Ovary (tissue), 10 donors: ENCODE results near the gene ZNF341. TPM values are rescaled to one million over a fixed set of nuclear protein-coding genes. Genes with fewer than 3 reads are reported as not detected.
A peak's percentile ranks its signal among the peaks of the same experiment; 100 is the strongest.

Source experiments
- DNase-seq, 5 donors: peaks; one replicate each; pipeline ENCODE4 v3.0.0-alpha.2; 2019 to 2020
- H3K27ac ChIP-seq, 2 donors: fragments of 200-600 bp; one replicate each; pipeline versions ENCODE4 v1.5.1 to v1.8.0; 2019 to 2022
- H3K27me3 ChIP-seq: fragments of 200-600 bp; one replicate; pipeline ENCODE4 v1.8.0; 2022
- H3K36me3 ChIP-seq: fragments of 200-600 bp; sonication (generic); one replicate; pipeline ENCODE4 v1.5.1; 2019
- H3K4me1 ChIP-seq: one replicate; pipeline ENCODE4 v1.8.1; 2013; ENCODE audit warnings: mild to moderate bottlenecking, moderate library complexity; ENCODE audit not compliant: insufficient read depth
- H3K4me3 ChIP-seq: fragments of 200-600 bp; sonication (generic); one replicate; pipeline ENCODE4 v1.5.1; 2017
- H3K9me3 ChIP-seq, 2 donors: fragments of 200-600 bp in 1 of 2; sonication (generic) in 1 of 2; one replicate each; pipeline versions ENCODE4 v1.5.1 to v1.8.1; 2013 to 2019; ENCODE audit warnings: mild to moderate bottlenecking in 1 of 2, moderate library complexity in 1 of 2
- CTCF ChIP-seq, 3 donors: fragments of 450-650 bp in 2 of 3; fragments of 200-600 bp in 1 of 3; IDR thresholded peaks; one replicate each; pipeline versions ENCODE4 v1.5.1 to v1.8.0; 2016 to 2022; ENCODE audit warnings: antibody characterized with exemption in 3 of 3, mild to moderate bottlenecking in 1 of 3
- EP300 ChIP-seq: sonication (generic); formaldehyde crosslinking; IDR thresholded peaks from one replicate; pipeline ENCODE4 v1.6.1; 2017; ENCODE audit warnings: antibody characterized with exemption
- POLR2A ChIP-seq: fragments of 450-650 bp; IDR thresholded peaks from one replicate; pipeline ENCODE4 v1.6.1; 2017; ENCODE audit warnings: antibody characterized with exemption, mild to moderate bottlenecking, moderate library complexity
- WGBS, 3 donors: extraction: QIAGEN DNeasy Blood & Tissue Kit in 1 of 3; methylation state at CpG; one replicate each; pipeline versions ENCODE4 v1.1.5 to v1.1.7; 2013 to 2017; 5-methylcytosine and 5-hydroxymethylcytosine counted together
- intact Hi-C, 4 donors: fragments of 100-400 bp; cut with DNase I; formaldehyde crosslinking; loops; one replicate each; pipeline versions ENCODE4 v1.11.0 to v1.15.1; 2022 to 2023
- long read RNA-seq, 3 donors: library from polyadenylated mRNA in 2 of 3; unstranded in 2 of 3; transcript quantifications; one replicate each; pipeline ENCODE4 v2.0.0 and lab custom pipeline, GENCODE V29; 2021 to 2026
- polyA plus RNA-seq, 2 donors: library from polyadenylated mRNA; stranded (reverse); fragments of 200-250 nt in 1 of 2; fragments of 350-450 nt in 1 of 2; fragmentation: Illumina TruSeq in 1 of 2; extraction: RNeasy Lipid Tissue Mini Kit (QIAGEN cat#74804) in 1 of 2; gene quantifications; one replicate each; pipeline ENCODE4 v1.2.3, GENCODE V29; 2013 to 2014
- total RNA-seq, 7 donors: library from RNA; depleted of rRNA in 2 of 7; stranded (reverse); fragments of >200 nt in 2 of 7; fragmentation: NEBNext Ultra II Directional in 3 of 7; extraction: Animal tissue kit (Norgen Biotek cat#: 25700) in 3 of 7; gene quantifications; one replicate each; pipeline versions ENCODE4 v1.1.0 to v1.2.4, GENCODE V29; 2016 to 2023
- donor health status: DM: no; HTN: no; CAD: no; lungs with moderate emphysema.
- donor health status: DM: no; HTN: no; CAD: no.
- donor health status: Bipolar disorder and iron deficiency.
- donor health status: DM: yes; HTN: yes; CAD: no.
- donor health status: DM: no; HTN: no; CAD: no.
- donor health status: DM: yes; HTN: yes; CAD: no.

ZNF341 gene
- total RNA-seq (1 to 10 TPM; 1.2 to 3.8 (median 1.6) TPM), polyA plus RNA-seq (1 to 10 TPM; 1.2 to 2.3 TPM)
- long read RNA-seq, donor 1, partial matches to known transcripts, result 2 of 3 reads
- long read RNA-seq, donor 1, other reads (novel, unspliced or antisense), result 1 of 3 reads
- long read RNA-seq, donor 2, result 0 reads
- long read RNA-seq, donor 3, partial matches to known transcripts, result 0 of 7 reads
- long read RNA-seq, donor 3, other reads (novel, unspliced or antisense), result 4 of 7 reads

- Histone ChIP-seq H3K4me3 (peak within 1 kb of the TSS; percentile 37), H3K27ac (peak within 1 kb of the TSS; percentile 51 to 95), H3K36me3 (no peaks in the 10 kb centered on the region), H3K27me3 (no peaks in the 10 kb centered on the region), H3K9me3 (no peaks in the 10 kb centered on the region), H3K4me1 (peaks cover 13% of the 10 kb centered on the region)
- 1 to 7% (median 2%) methylated on average over 13 to 57 of the region's 57 CpGs for WGBS, 3 donors
- peak; percentile 91 to 96 (median 93) for DNase-seq
- intact Hi-C loops, result loop anchor here in 3 of 4 donors (5.0 to 10.0 kb wide), 3 partner anchors 54 to 67 kb away; partner anchors contain the start of genes ACTL10 (in 2 of the 3) and C20orf144 (in 1 of the 3)
- TF ChIP-seq POLR2A (no peak), CTCF (IDR thresholded peaks at IDR 0.05) (peak; percentile 96 to 99 (median 96)), EP300 (no peak)
Observed at GRCh38 chr20:33731693-33732165, at the start of gene ZNF341. TSS of gene ZNF341 (plus strand) at chr20:33731996. CDS start at chr20:33732022, 26 bp downstream.

GRCh38 chr20:33684533-33685327 lies 47.1 kb upstream of the ZNF341 start:
- 35 to 48% (median 46%) methylated on average over 9 to 10 of the region's 10 CpGs for WGBS, 3 donors
- H3K4me3 ChIP-seq, result no peak overlapping the region
- no peak overlapping the region for H3K27ac ChIP-seq
- intact Hi-C loops, result no loop called here
- H3K27me3 ChIP-seq, result no peaks in the 10 kb centered on the region
- no peak for TF ChIP-seq CTCF (IDR thresholded peaks at IDR 0.05)
- peaks cover 27% of the 10 kb centered on the region for H3K4me1 ChIP-seq
- H3K36me3 ChIP-seq, result no peaks in the 10 kb centered on the region
- H3K9me3 ChIP-seq, result no peaks in the 10 kb centered on the region
- peak in 3 of 5 donors; percentile 40 to 60 (median 50) for DNase-seq

GRCh38 chr20:33685328-33686099 lies 46.3 kb upstream of the ZNF341 start:
- peaks cover 24% of the 10 kb centered on the region for H3K4me1 ChIP-seq
- intact Hi-C loops, result no loop called here
- no peaks in the 10 kb centered on the region for H3K27me3 ChIP-seq
- 2 to 5% (median 3%) methylated on average over 31 to 53 of the region's 53 CpGs for whole genome bisulfite sequencing, 3 donors
- peak overlapping the region; percentile 21 for H3K4me3 ChIP-seq
- peak in 2 of 5 donors; percentile 46 to 53 for DNase-seq
- H3K27ac ChIP-seq, result no peak overlapping the region
- TF ChIP-seq CTCF (IDR thresholded peaks at IDR 0.05) (no peak), EP300 (no peak), POLR2A (no peak)
- H3K36me3 ChIP-seq, result no peaks in the 10 kb centered on the region
- H3K9me3 ChIP-seq, result no peaks in the 10 kb centered on the region
